IPS-NIHi7 (cell line): ENCODE data around the gene RYK.
"Not testable (repeated sequence)": the region's sequence is repeated elsewhere in the genome, so short reads cannot be mapped to it uniquely, and the experiment has no call there.

Source experiments
- DNase-seq: peaks from one replicate; pipeline ENCODE4 v3.0.0; 2012; ENCODE audit warnings: mixed read lengths; ENCODE audit errors: extremely low spot score

The RYK gene

DNA sequence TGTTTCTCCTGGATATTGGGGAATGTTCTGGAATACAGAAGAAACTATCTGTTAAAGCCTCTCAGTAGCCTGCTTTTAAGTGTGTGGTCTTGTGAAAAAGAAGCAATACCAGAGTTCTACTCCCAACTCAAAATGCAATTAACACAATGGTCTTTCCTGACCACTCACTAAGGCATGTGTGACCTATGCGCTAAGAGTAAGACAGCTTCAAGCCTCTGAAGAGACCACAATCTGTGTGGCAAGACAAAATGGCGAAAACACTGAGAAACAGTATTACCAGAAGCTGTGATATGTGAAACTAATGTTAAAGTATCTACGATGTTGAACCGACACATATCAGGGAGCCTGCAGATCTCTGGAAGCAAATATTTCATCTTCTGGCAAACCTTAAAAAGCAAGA lies 33.8 kb downstream of the RYK start:
- no peak for DNase-seq

DNA sequence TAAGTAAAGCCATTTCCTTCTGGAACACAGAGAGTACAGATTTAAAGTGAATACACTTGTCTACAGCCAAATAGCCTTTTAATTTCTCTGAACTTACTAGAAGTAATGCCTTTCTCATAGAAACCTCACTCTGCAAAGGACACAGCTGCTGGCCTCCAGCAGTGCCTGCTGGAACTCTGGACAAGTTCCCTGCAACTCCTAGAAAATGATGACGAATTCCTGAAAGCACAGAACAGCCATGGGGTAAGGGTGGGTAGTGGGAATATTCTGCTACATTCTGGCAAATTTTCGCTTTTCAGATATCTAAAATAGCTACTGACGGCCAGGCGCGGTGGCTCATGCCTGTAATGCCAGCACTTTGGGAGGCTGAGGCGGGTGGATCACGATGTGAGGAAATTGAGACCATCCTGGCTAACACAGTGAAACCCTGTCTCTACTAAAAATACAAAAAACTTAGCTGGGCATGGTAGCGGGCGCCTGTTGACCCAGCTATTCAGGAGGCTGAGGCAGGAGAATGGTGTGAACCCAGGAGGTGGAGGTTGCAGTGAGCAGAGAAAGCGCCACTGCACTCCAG lies 34.4 kb downstream of the RYK start:
- no peak for DNase-seq

DNA sequence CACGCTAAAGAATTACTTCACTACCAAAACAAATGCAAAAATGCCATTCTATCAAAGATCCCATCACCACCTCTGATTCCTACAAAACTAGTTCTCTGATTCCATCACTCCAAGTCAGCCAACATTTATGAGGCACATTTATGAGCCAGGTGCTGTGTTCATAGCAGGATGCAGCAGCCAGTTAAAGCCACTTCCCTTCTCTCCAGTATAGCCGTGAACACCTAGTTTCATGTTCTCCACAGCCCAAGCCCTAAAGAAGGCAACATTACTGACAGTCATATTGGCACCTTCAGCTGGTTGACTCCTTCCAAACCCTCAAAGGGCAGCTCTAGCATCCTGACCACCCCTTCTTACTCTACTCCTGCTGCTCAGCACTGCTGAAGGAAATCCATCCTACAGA lies 36.4 kb downstream of the RYK start:
- DNase-seq: no peak

- DNase-seq: peak; percentile 85
Measured at GRCh38 chr3:134212967-134213665, 37.5 kb downstream of the RYK start.

GRCh38 chr3:134211797-134212196 lies 38.9 kb downstream of the RYK start:
- peak; percentile 66 for DNase-seq

GRCh38 chr3:134205451-134205850 lies 45.2 kb downstream of the RYK start:
- DNase-seq: no peak

DNA sequence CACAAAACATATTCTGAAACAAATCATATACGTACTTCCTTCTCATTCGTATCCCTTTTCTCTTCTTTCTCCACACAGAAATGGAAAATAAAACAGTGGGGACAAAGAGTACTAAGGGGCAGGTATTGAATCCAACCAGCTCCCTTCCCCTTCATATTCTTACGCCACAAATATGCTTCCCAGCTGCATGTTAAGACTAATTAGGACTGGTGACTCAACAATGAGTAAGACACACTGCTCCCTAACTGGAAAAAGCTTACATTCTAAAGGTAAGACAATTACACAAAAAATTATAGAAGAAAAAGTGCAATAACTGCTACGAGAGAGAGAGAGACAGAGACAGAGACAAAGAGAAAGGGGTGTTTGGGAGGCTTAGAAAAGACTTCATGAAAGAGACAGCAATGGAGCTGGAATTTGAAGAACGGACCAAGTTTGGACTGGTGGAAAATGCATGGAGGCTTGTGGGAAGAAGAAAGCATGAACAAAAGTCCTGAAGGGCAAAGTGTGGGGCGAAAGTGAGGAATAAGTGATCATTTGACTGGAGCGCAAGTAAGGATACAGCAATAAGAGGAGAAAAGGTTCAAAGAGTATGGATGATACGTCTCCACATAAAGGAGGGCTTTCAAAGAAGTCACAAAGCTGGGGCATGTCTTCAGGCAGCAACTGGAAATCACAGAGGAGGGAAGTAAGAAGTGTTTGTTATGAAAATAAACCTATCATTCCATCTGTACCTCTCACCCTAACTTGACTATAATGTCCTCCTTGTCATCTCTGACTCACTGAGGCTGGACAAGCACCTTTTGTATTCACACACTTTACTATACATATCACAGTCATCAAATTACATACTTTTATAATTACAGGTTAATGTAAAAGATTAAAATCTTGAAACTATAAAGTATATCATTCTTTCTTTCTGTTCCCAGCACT lies 49.2 kb downstream of the RYK start:
- DNase-seq: no peak

DNA sequence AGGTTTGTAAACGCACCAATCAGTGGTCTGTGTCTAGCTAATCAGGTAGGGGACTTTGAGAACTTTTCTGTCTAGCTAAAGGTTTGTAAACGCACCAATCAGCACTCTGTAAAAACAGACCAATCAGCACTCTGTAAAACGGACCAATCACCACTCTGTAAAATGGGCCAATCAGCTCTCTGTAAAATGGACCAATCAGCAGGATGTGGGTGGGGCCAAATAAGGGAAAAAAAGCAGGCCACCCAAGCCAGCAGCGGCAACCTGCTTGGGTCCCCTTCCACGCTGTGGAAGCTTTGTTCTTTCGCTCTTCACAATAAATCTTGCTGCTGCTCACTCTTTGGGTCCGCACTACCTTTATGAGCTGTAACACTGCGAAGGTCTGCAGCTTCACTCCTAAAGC lies 50.8 kb downstream of the RYK start:
- DNase-seq: not testable (repeated sequence)

- DNase-seq: no peak
Measured at GRCh38 chr3:134199240-134199639, 51.4 kb downstream of the RYK start.

DNA sequence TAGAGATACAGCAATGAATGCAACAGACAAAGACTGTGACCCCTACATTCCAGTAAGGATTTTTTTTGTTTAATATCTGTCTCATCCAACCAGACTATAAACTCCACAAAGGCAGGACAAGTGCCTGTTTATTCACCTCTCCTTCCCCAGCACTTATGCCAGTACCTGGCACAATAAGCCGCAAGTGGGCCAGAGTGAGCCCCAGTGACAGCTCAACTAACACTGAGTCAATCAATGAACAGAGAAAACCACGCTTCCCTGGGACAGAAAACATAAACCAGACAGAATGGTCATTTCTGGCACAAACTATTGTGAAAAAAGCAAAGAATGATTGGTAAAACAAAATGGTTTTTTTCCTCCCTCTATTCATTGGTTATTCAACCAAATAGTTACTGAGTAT lies 52.2 kb downstream of the RYK start:
- no peak for DNase-seq

DNA sequence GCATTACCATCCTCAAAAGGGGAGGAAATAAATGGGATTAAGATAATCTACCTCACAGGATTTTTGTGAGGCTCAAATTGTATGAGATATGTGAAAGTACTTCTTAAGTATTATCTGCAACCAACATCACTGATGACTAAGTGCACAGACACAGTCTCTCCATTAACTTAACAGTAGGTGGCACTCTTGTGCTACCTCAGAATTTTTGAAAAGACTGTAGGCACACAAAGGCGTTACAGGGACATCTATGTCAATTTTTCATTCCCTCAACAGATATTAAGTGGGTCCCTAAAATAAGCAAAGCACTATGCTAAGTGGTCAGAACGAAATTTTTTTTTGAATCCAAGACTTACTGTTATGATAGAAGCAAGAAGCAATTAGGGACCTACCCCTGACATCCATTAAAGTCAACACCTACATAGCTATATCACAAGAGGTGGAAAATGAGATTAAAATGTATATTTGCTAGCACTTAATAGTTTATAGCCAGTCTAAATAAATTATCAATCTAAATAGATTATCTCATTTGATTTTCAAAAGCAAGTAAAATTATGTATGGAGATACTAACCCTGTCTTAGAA lies 52.9 kb downstream of the RYK start:
- DNase-seq: peak; percentile 60

- DNase-seq: no peak
Measured at GRCh38 chr3:134194247-134194646, 56.4 kb downstream of the RYK start.

DNA sequence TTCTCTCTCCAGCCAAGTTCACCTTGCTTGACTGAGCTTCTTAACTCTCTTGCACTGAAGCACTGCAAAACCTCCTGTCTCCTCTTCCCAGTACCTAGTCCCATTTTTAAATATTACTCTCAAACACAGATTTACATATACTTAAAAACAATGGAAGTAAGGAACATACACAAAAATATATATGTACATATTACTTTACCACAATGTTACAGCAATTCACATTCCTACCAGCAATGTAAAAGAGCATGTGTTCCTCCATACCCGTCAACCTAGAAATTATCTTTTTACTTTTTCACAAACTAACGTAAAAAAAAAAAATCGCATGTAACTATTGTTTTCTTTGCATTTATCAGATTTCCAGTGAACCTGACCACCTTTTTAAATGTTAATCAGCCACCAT lies 60.4 kb downstream of the RYK start:
- DNase-seq: no peak

DNA sequence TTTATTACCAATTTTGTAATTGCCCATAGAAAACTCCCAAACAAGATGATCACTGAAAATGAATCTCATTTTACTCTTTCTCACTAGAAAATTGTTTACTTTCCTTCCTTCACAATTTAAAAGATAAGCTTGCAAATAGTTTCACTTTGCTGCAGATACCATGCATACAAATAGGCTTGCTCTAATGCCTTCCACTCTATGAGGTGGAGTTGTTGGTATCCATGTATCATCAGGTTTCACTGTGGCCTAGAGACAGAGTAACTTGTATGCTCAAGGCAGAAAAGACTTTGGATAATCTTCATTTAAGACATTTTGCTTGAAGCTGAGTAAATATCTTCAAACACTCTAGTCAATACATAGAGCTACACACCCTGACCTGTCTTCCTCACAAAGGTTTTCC lies 60.8 kb downstream of the RYK start:
- no peak for DNase-seq

GRCh38 chr3:134186391-134186790 lies 64.3 kb downstream of the RYK start:
- DNase-seq: no peak

GRCh38 chr3:134180761-134181160 lies 69.9 kb downstream of the RYK start:
- no peak for DNase-seq

DNA sequence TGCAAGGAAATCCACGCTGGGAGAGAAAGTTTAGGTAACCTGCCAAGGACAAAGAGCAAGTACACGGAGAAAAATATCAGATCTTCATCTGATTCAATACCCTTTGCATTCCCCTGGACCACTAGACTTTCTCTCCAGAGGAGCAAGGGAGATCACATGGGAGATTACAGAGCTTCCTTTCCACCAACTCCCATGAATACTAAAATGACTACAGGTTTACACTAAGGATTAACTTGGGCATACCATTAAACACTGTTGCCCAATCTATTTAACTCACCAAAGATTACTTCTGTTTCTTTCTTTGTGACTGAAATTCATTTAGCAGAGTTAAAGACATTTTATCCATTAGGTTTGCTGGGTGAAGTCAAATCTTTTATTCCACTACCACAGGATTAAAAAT lies 71.2 kb downstream of the RYK start:
- DNase-seq: no peak

GRCh38 chr3:134163096-134163495 lies 87.6 kb downstream of the RYK start:
- DNase-seq: no peak

- peak; percentile 65 for DNase-seq
Measured at GRCh38 chr3:134161898-134162615, 88.6 kb downstream of the RYK start.

DNA sequence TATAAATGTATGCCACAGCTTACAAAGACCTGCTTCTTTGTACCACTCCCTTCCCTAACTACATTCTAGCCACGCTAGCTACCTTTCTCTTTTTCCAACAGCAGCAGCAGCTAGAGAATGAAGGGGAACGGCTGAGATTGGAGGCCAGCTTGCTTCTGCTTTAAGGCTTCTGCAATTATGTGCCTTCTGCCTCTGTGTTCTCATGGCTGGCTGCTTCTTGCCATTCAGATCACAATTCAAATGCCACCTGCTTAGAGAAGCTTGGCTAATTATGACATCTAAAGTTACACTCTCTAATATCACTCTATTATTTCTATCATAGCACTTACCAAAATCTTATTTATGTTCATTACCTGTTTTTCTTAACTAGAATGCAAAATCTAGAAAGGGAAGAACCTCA lies 95.2 kb downstream of the RYK start:
- no peak for DNase-seq

DNA sequence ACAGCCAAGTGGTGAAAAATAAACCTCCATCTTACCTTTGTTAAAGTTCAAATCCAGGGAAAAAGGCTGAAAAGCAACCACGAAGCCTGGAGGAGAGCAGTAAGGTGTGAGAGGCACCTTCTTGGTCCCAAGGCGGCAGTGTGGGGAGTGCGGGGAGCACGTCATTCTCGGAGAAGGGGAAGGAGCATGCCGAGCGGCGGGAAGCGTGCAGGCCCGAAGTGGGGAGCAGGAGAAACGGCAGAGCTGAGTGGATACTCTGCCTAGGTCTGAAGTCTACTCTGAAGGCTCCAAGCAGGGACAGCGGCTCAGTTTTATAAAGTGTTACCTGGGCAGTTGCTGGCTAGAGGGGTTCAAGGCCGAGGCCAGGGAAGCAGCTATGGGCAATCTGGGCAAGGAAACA lies 96.9 kb downstream of the RYK start:
- DNase-seq: no peak

GRCh38 chr3:134150476-134150875 lies 100.2 kb downstream of the RYK start:
- DNase-seq: no peak
